ENCODE measurements around the gene NAPG.
"Not testable (repeated sequence)": the region's sequence is repeated elsewhere in the genome, so short reads cannot be mapped to it uniquely, and the experiment has no call there.

NAPG gene

DNA sequence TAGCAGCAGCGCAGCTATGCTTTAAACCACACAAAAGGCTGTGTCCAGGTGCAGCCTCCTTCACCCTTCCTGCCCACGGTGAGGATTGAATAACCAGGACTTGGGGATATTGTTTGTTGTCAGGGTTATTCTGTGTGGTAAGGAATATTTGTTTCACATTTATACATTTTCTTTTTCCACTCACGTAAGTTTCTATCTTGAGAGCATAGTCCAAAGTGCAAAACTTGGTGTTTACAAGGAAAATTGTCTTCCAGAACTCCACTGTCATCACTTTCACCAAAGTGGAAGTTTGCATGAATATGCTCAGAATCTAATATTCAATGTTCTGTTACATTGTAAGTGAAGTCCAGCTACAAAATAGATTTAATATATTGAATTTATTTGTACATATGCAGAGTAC is 26.4 kb downstream of the NAPG start:
- DNase-seq (ENCODE audit: low read depth), result no peak

GRCh38 chr18:10556251-10556650 is 30.4 kb downstream of the NAPG start:
- DNase-seq (ENCODE audit: low read depth), result not testable (repeated sequence)

DNA sequence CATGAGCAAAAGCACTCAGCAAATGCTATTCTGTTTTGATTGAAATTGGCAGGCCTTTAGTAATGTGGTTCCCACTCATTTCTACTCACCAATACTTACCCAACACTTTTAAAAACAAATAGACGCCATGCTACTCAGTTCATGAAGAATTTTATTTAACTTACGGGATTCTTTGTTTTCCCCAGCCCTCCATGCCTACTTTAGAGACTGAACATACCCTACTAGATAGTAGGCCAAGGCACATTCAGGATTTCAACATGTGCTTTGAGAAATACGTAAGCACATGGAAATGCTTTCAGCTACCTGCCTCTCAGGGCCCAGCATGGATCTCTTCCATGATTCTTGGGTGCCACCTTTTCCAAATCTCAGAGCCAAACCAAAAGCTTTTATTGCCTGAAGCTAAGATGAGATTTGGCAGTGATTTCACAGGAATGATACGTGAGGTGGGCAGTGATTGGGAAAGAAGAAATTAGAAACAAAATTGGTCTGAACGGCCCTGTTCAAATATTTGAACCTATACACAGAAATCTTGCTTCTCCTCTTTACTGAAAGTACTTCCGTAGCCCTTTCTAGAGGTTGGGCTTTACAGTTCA is 31.4 kb downstream of the NAPG start:
- DNase-seq (ENCODE audit: low read depth), result no peak

DNA sequence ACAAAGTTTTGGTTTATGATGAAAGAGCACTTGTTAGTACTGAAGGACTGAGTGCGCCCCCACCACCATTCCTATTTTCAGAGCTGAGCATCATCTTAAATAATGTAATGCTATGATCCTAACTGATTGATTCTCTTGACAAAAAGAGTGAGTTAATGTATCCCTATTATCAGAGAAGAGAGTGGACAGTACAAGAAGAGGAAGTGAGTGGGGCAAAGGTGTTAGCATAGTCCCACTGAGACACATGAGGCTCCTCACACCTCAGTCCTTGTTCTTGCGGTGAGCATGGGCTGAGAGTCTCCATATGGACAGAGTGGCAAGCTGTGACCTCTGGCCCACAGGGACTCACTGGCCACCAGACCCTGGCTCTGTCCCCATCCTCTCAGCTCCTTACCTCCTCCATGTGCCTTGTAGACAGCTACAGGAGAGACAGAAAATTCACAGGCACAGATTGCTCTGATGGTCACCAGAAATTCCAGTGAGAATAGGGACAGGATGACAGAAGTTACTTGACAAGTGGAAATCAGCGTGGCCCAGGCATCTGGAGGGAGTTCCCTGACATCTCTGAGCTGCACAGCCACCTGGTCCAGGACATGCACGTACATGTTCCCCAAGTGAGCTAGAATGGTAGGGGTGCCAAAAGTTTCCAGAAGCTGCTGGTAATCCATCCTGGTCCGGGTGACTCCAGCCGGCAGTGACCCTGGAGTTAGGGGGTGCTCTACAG is 32.6 kb downstream of the NAPG start:
- no peak for DNase-seq (ENCODE audit: low read depth)

DNA sequence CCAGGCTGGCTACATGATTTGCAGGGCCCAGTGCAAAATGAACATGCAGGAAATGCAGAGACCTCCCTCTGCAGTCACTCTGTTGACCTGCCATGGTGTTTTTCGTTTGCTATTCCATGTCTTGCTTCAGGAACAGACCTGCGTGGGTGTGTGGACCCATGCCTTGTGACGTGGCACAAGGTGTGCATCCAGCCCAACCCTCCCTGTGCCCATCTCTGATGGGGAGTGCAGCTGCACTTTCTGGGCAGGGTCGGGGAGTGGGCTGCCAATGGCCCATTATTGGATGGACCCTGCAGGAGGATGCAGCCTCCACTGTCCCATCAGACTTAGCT is 33.1 kb downstream of the NAPG start:
- DNase-seq (ENCODE audit: low read depth), result no peak

- no peak for DNase-seq (ENCODE audit: low read depth)
These were observed 34.0 kb downstream of the NAPG start for GRCh38 chr18:10559553-10560451.

GRCh38 chr18:10560452-10561045 is 34.7 kb downstream of the NAPG start:
- peak; percentile 37 for DNase-seq (ENCODE audit: low read depth)

DNA sequence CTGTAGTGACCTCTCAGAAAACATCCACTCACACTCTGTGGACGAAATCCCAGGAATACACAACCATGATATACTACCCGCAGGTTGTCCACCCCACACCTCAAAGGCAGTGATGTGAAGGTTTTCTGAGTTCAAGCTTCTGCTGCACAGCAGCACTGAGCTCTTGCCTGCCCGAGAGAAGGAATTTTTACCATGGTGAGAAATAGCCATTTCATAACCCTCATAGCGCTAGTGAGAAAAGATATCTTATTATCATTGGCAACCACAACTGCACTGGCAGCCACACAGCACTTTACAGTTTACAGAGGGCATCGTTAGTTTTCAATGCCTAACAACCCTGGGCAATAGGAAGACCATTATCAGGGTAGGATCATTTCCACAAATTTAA is 36.9 kb downstream of the NAPG start:
- DNase-seq (ENCODE audit: low read depth), result no peak

- no peak for DNase-seq (ENCODE audit: low read depth)
These were observed 38.1 kb downstream of the NAPG start for GRCh38 chr18:10563886-10564285.

DNA sequence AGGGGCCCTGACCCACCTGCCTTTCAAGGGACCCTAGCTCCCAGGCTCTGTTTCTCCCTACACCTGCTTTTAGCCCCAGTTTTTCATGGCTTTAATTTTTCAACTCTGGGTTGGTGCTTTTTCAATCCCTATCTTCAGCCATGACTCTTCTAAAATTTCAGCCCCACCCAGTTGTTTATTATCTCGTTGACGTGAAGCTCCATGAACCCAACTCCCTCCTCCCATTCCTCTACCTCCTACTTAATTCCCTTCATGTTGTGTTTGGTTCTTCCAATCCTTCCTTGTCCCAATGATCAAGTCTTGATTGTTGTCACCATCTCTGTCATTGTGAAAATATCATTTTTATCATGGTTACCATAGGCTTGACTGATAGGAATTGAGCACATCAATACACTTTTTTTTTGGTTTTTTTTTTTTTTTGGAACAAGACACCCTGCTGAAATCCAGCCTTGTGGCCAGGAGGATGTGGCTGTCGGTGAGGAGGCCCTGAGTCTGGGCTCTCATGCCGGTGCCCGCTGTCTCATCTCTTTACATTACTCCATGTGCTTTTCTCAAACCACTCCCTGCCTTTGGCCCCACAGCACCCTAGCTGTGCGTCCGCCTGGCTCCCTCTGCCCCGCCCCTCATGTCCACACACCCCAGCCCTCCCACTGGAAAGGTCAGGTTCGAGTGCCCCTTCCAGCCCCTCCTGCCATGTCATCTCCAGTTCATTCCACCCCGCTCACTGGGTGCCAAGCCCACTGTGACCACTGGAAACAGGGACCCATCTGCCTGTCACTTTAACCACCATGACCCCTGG is 39.3 kb downstream of the NAPG start:
- DNase-seq (ENCODE audit: low read depth), result no peak

GRCh38 chr18:10565835-10566234 is 40.0 kb downstream of the NAPG start:
- DNase-seq (ENCODE audit: low read depth), result no peak

GRCh38 chr18:10566390-10566789 is 40.6 kb downstream of the NAPG start:
- DNase-seq (ENCODE audit: low read depth), result no peak

DNA sequence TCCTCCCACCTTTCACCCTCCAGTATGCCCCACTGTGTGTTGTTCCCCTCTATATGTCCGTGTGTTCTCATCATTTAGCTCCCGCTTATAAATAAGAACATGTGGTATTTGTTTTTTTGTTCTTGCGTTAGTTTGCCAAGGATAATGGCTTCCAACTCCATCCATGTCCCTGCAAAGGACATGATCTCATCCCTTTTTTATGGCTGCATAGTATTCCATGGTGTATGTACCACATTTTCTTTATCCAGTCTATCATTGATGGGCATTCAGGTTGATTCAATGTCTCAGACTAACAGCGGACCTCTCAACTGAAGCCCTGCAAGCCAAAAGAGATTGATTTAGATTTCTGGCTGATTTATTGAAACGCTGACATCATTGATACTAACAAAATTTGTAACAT is 44.1 kb downstream of the NAPG start:
- not testable (repeated sequence) for DNase-seq (ENCODE audit: low read depth)

DNA sequence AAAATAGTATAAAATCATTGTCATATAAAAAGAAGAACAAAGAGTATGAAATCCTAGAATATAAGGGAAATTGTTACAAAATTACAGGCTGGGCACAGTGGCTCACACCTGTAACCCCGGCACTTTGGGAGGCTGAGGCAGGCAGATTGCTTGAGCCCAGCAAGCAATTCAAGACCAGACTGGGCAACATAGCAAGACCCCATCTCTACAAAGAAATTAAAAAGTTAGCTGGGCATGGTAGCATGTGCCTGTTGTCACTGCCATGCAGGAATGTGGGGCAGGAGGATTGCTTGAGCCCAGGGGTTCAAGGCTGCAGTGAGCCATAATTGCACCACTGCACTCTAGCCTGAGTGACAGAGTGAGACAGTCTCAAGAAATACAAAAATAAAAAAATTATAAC is 44.8 kb downstream of the NAPG start:
- no peak for DNase-seq (ENCODE audit: low read depth)

- no peak for DNase-seq (ENCODE audit: low read depth)
These were observed 45.7 kb downstream of the NAPG start for GRCh38 chr18:10571537-10571936.

DNA sequence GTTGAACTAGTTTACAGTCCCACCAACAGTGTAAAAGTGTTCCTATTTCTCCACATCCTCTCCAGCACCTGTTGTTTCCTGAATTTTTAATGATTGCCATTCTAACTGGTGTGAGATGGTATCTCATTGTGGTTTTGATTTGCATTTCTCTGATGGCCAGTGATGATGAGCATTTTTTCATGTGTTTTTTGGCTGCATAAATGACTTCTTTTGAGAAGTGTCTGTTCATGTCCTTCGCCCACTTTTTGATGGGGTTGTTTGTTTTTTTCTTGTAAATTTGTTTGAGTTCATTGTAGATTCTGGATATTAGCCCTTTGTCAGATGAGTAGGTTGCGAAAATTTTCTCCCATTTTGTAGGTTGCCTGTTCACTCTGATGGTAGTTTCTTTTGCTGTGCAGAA is 47.4 kb downstream of the NAPG start:
- not testable (repeated sequence) for DNase-seq (ENCODE audit: low read depth)

DNA sequence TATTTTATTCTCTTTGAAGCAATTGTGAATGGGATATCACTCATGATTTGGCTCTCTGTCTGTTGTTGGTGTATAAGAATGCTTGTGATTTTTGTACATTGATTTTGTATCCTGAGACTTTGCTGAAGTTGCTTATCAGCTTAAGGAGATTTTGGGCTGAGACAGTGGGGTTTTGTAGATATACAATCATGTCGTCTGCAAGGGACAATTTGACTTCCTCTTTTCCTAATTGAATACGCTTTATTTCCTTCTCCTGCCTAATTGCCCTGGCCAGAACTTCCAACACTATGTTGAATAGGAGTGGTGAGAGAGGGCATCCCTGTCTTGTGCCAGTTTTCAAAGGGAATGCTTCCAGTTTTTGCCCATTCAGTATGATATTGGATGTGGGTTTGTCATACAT is 48.6 kb downstream of the NAPG start:
- DNase-seq (ENCODE audit: low read depth), result not testable (repeated sequence)

DNA sequence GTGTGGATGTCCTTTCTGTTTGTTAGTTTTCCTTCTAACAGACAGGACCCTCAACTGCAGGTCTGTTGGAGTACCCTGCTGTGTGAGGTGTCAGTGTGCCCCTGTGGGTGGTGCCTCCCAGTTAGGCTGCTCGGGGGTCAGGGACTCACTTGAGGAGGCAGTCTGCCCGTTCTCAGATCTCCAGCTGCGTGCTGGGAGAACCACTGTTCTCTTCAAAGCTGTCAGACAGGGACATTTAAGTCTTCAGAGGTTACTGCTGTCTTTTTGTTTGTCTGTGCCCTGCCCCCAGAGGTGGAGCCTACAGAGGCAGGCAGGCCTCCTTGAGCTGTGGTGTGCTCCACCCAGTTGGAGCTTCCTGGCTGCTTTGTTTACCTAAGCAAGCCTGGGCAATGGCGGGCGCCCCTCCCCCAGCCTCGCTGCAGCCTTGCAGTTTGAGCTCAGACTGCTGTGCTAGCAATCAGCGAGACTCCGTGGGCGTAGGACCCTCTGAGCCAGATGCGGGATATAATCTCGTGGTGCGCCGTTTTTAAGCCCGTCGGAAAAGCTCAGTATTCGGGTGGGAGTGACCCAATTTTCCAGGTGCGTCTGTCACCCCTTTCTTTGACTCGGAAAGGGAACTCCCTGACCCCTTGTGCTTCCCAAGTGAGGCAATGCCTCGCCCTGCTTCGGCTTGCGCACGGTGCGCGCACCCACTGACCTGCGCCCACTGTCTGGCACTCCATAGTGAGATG is 52.2 kb downstream of the NAPG start:
- DNase-seq (ENCODE audit: low read depth), result not testable (repeated sequence)

DNA sequence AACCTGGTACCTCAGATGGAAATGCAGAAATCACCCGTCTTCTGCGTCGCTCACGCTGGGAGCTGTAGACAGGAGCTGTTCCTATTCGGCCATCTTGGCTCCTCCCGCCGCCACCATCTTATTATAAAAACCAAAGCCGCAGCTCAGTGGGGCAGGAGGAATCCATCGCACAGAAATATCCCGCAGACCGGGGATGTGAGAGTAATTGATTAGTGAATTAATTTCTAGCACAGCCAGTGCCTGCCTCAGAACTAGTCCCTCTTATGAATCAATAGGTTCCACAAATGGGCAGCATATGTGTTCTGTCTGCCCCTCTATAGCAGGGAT is 52.7 kb downstream of the NAPG start:
- not testable (repeated sequence) for DNase-seq (ENCODE audit: low read depth)

DNA sequence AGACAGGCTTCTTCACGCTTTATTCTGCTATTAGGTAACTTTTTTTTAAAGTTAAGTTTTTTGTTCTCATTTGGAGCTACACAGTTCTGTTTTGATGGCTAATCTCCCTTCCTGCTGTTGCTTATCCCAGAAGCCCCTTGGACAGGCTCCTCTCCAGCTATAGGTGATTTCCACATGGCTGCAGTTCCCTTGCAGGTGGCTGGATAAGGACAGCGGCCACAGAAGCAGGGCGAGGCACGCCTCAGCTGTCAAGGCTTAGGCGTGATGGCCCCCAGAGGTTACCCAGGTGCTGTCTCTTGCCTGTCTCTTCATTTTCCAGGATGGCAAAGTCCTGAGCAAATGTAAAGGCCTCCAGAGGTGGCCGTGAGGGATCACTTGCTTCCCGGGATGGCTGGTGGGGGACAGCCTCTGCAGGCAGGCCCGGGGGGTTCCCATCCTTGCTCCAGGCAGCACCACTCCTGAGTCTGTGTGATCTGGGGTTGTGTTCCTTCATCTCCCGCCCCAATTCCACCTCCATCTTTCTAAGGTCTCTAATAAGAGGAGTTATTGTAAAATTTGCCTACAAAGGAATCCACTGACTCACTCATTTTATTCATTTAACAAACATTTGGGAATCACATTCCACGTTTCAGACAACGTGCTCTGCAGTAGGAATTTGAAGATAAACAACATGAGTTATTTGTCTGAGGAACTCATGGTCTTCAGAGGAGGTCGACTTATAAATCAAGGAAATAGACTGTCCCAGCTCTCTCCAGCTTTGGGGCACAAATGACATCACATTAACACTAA is 53.4 kb downstream of the NAPG start:
- no peak for DNase-seq (ENCODE audit: low read depth)

DNA sequence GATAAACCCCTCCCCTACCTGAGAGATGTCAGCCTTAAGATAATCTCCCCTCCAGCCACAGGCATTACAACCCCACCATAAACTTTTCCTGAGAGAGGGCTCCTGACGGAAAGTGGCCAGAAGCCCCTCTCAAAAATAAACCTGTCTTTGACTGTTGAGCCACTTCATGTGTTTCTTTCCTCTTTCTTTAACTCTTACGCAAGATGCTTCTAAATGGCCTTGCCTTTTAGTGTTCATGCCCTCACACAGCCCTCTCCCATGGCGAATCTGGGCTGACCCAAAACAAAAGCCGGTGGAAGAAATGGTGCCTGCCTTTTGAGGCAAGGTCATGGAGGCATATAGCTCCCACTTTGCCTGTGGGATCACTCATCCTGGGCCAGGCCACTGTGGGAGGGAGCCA is 54.4 kb downstream of the NAPG start:
- DNase-seq (ENCODE audit: low read depth), result no peak
